Prostate gland (tissue), 2 donors: ENCODE results near the gene SERHL2. TPM values are rescaled to one million over a fixed set of nuclear protein-coding genes. Genes with fewer than 3 reads are reported as not detected.
"Not testable (repeated sequence)": the region's sequence is repeated elsewhere in the genome, so short reads cannot be mapped to it uniquely, and the experiment has no call there.

ENCODE experiments used
- DNase-seq: peaks from one replicate; pipeline ENCODE4 v3.0.0-alpha.2; 2019; ENCODE audit warnings: low spot score
- H3K27ac ChIP-seq, 2 donors: fragments of 200-600 bp; sonication (generic); 2 replicates each; pipeline ENCODE4 v1.5.1; 2017 to 2019
- H3K27me3 ChIP-seq: fragments of 200-600 bp; sonication (generic); replicated peaks from 2 replicates; pipeline ENCODE4 v1.5.1; 2019; ENCODE audit not compliant: insufficient read depth
- H3K36me3 ChIP-seq, 2 donors: fragments of 200-600 bp; sonication (generic); 1 replicate in 1 of 2; 2 replicates in 1 of 2; pipeline versions ENCODE4 v1.5.1 to v1.8.1; 2017 to 2019
- H3K4me1 ChIP-seq: fragments of 200-600 bp; sonication (generic); replicated peaks from 2 replicates; pipeline ENCODE4 v1.5.1; 2019
- H3K4me3 ChIP-seq, 2 donors: fragments of 200-600 bp; sonication (generic); 2 replicates each; pipeline ENCODE4 v1.5.1; 2017 to 2019
- H3K9me3 ChIP-seq: fragments of 200-600 bp; sonication (generic); 2 replicates; pipeline ENCODE4 v1.5.1; 2017
- CTCF ChIP-seq, 4 experiments: fragments of 200-600 bp in 2 of 4; fragments of 450-650 bp in 2 of 4; sonication (generic) in 2 of 4; IDR thresholded peaks; 1 replicate in 3 of 4; 2 replicates in 1 of 4; pipeline ENCODE4 v1.5.1; 2016 to 2019; ENCODE audit warnings: antibody characterized with exemption in 4 of 4, mild to moderate bottlenecking in 2 of 4, moderate library complexity in 2 of 4
- POLR2A ChIP-seq: fragments of 450-650 bp; IDR thresholded peaks from one replicate; pipeline ENCODE4 v1.6.1; 2016; ENCODE audit warnings: antibody characterized with exemption, mild to moderate bottlenecking
- POLR2AphosphoS5 ChIP-seq: sonication (generic); formaldehyde crosslinking; IDR thresholded peaks from one replicate; pipeline ENCODE4 v1.6.1; 2017; ENCODE audit warnings: antibody characterized with exemption
- WGBS: methylation state at CpG from one replicate; pipeline ENCODE4 v1.1.5; 2018; 5-methylcytosine and 5-hydroxymethylcytosine counted together
- intact Hi-C: fragments of 100-400 bp; cut with DNase I; formaldehyde crosslinking; loops from one replicate; pipeline ENCODE4 v1.14.2; 2022
- total RNA-seq, 2 donors: library from RNA; depleted of rRNA; stranded (reverse); fragments of >200 nt; gene quantifications; one replicate each; pipeline ENCODE4 v1.1.0, GENCODE V29; 2016

The SERHL2 gene
- total RNA-seq, 2 donors from 2014 or later = 10.2 to 54.7 TPM

DNA sequence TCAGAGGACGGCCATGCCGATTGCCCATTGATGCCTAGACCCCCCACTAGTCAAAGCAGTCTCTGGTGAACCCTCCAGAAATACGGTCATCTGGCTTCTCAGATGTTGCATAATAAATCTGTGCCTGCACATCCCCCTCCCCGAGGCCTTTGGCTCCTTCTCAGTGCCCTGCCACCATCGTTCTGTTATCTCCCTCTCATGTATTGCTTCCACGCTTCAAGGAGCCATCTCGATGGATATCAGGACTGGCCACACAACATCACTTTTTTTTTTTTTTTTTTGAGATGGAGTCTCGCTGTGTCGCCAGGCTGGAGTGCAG lies 32.6 kb upstream of the SERHL2 start:
- DNase-seq = no peak
- Histone ChIP-seq H3K4me3 (no peak overlapping the region), H3K27me3 (no peaks in the 10 kb centered on the region), H3K4me1 (no peaks in the 10 kb centered on the region), H3K27ac (no peak overlapping the region), H3K36me3 (no peaks in the 10 kb centered on the region), H3K9me3 (no peaks in the 10 kb centered on the region)
- TF ChIP-seq POLR2AphosphoS5 = no peak
- no peak for TF ChIP-seq CTCF (IDR thresholded peaks at IDR 0.05)
- no peak for TF ChIP-seq POLR2A
- WGBS = 91% methylated on average over 9 of the region's 9 CpGs
- intact Hi-C loops = no loop called here

GRCh38 chr22:42522546-42522945 lies 31.2 kb upstream of the SERHL2 start:
- no peaks in the 10 kb centered on the region for H3K9me3 ChIP-seq
- TF ChIP-seq CTCF (IDR thresholded peaks at IDR 0.05) = no peak
- TF ChIP-seq POLR2A = no peak
- no peak for TF ChIP-seq POLR2AphosphoS5
- DNase-seq = no peak
- no peaks in the 10 kb centered on the region for H3K27me3 ChIP-seq
- 92% methylated on average over 15 of the region's 15 CpGs for WGBS
- no peak overlapping the region for H3K4me3 ChIP-seq
- H3K4me1 ChIP-seq = no peaks in the 10 kb centered on the region
- intact Hi-C loops = no loop called here
- no peaks in the 10 kb centered on the region for H3K36me3 ChIP-seq
- H3K27ac ChIP-seq = no peak overlapping the region

DNA sequence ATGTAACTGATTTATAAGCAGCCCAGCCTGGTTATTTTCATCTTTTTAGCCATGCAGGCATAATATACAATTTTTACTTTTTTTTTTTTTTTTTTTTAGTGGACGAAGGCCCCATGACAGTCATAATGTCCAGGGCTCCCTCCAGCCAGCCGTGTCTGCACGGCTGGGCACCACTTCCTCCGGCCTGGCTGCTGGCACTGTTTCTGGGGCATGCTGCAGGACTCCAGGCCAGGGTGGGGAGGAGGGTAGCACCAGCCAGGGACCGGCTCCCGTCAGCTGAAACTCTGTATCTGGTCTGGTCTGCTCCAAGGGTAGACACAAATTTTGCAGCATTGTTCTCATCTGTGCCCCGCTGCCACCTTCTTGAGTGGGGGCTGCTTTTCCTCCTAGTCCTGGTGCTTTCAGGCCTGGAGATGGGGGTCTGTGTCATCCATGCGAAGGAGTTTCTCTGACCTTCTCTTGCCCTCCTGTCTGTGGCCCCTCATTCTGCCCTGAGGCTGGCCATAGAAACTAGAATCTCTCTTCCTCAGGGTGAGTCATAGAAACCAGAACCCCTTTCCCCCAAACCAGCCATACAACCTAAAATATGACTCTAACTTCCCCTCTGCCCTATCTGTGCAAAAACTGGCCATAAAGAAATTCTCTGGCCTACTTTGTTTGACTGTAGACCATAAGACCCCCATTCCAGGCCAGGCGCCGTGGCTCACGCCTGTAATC lies 25.0 kb upstream of the SERHL2 start:
- no peak for TF ChIP-seq CTCF (IDR thresholded peaks at IDR 0.05)
- TF ChIP-seq POLR2AphosphoS5 = no peak
- TF ChIP-seq POLR2A = no peak
- H3K36me3 ChIP-seq = no peaks in the 10 kb centered on the region
- 98% methylated on average over 11 of the region's 11 CpGs for WGBS

GRCh38 chr22:42529435-42529834 lies 24.3 kb upstream of the SERHL2 start:
- H3K27me3 ChIP-seq, intact Hi-C loops: not testable (repeated sequence)
- 80% methylated on average over 8 of the region's 8 CpGs for WGBS

More for the DNA sequence above, 25.0 kb upstream of the SERHL2 start:
- DNase-seq = no peak
- Histone ChIP-seq H3K4me3 (no peak overlapping the region), H3K9me3 (no peaks in the 10 kb centered on the region), H3K27ac (no peak overlapping the region), H3K4me1 (no peaks in the 10 kb centered on the region), H3K27me3 (no peaks in the 10 kb centered on the region)
- intact Hi-C loops = no loop called here

GRCh38 chr22:42531401-42532084 lies 22.2 kb upstream of the SERHL2 start:
- DNase-seq, H3K4me3 ChIP-seq, H3K27me3 ChIP-seq, intact Hi-C loops, H3K36me3 ChIP-seq, H3K4me1 ChIP-seq, H3K9me3 ChIP-seq, H3K27ac ChIP-seq: not testable (repeated sequence)
- 85% methylated on average over 24 of the region's 24 CpGs for WGBS

More at GRCh38 chr22:42529435-42529834, 24.3 kb upstream of the SERHL2 start:
- not testable (repeated sequence) for H3K4me3 ChIP-seq, H3K36me3 ChIP-seq, H3K9me3 ChIP-seq, H3K4me1 ChIP-seq, DNase-seq, H3K27ac ChIP-seq

DNA sequence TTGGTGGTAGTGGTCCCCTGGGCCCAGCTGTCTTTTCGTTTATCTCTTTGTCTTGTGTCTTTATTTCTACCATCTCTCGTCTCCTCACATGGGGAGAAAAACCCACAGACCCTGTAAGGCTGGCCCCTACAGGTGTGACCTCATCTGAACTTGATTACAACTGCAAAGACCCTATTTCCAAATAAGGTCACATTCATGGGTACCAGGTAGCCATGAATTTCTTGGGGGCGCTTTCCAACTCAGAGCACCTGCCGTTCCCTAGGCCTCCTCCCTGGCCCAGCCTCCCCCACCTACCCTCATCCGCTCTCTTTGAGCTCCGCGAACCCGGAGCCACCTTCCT lies 20.1 kb upstream of the SERHL2 start:
- Histone ChIP-seq H3K27me3 (no peaks in the 10 kb centered on the region), H3K9me3 (no peaks in the 10 kb centered on the region), H3K4me3 (no peak overlapping the region), H3K4me1 (peaks cover 4% of the 10 kb centered on the region), H3K36me3 (no peaks in the 10 kb centered on the region), H3K27ac (no peak overlapping the region)
- intact Hi-C loops = no loop called here
- DNase-seq = no peak
- TF ChIP-seq POLR2A (no peak), CTCF (IDR thresholded peaks at IDR 0.05) (no peak), POLR2AphosphoS5 (no peak)
- WGBS = 93% methylated on average over 8 of the region's 8 CpGs

DNA sequence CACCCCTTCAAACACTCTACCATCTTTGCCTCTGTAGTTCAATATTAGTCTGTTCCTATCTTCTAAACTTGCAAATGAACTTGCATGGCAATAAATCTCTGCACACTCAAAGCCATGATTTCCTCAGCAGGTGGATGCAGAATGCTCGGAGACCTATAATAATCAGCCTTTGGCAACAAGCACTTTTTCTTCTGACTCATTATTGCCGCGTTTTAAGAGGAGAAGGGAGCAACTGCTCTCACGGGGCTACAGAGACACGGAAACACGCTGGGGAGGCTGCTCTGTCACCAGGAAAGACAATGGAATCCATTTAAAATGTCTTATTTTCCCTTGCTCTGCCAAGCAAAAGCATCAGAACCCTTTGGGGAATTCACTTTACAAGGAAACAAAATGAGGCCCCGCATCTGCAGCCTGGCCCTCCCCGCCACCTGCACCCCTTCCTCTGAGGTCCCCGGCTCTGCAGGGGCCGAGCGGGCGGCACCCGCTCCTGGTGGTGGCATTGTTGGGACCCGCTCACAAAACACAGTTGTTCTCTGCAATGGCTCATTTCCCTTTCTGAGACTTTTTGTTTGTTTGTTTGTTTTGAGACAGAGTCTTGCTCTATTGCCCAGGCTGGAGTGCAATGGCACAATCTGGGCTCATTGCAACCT lies 18.5 kb upstream of the SERHL2 start:
- H3K36me3 ChIP-seq, H3K27me3 ChIP-seq, H3K9me3 ChIP-seq, H3K27ac ChIP-seq, intact Hi-C loops, H3K4me3 ChIP-seq, DNase-seq, H3K4me1 ChIP-seq: not testable (repeated sequence)
- 48% methylated on average over 4 of the region's 14 CpGs for WGBS
